Suprapubic skin (tissue), 4 donors: ENCODE data around the gene ANKRD11. TPM values are rescaled to one million over a fixed set of nuclear protein-coding genes. Genes with fewer than 3 reads are reported as not detected.

Experiments used
- DNase-seq, 2 donors: peaks; one replicate each; pipeline ENCODE4 v3.0.0-alpha.2; 2019; ENCODE audit warnings: low spot score in 2 of 2
- H3K27ac ChIP-seq: fragments of 200-600 bp; sonication (generic); one replicate; pipeline ENCODE4 v1.5.1; 2019
- H3K27me3 ChIP-seq: fragments of 200-600 bp; sonication (generic); one replicate; pipeline ENCODE4 v1.5.1; 2019
- H3K36me3 ChIP-seq: fragments of 200-600 bp; sonication (generic); one replicate; pipeline ENCODE4 v1.5.1; 2019
- H3K4me1 ChIP-seq: fragments of 200-600 bp; sonication (generic); one replicate; pipeline ENCODE4 v1.5.1; 2019
- H3K4me3 ChIP-seq: fragments of 200-600 bp; sonication (generic); one replicate; pipeline ENCODE4 v1.5.1; 2019; ENCODE audit warnings: mild to moderate bottlenecking
- H3K9me3 ChIP-seq: fragments of 200-600 bp; sonication (generic); one replicate; pipeline ENCODE4 v1.5.1; 2019
- EP300 ChIP-seq: sonication (generic); formaldehyde crosslinking; IDR thresholded peaks from one replicate; pipeline ENCODE4 v1.6.1; 2017; ENCODE audit warnings: antibody characterized with exemption
- POLR2A ChIP-seq, 2 donors: fragments of 450-650 bp; IDR thresholded peaks; one replicate each; pipeline ENCODE4 v1.6.1; 2017; ENCODE audit warnings: antibody characterized with exemption in 2 of 2, mild to moderate bottlenecking in 2 of 2, moderate library complexity in 2 of 2
- POLR2AphosphoS5 ChIP-seq, 3 donors: sonication (generic); formaldehyde crosslinking; IDR thresholded peaks; one replicate each; pipeline ENCODE4 v1.6.1; 2017; ENCODE audit warnings: antibody characterized with exemption in 3 of 3
- WGBS: methylation state at CpG from one replicate; pipeline ENCODE4 v1.1.5; 2018; 5-methylcytosine and 5-hydroxymethylcytosine counted together
- total RNA-seq, 4 donors: library from RNA; depleted of rRNA; stranded (reverse); fragments of >200 nt; gene quantifications; one replicate each; pipeline ENCODE4 v1.1.0, GENCODE V29; 2016
- TF ChIP-seq, protein P1 (sequence below), 2 donors: fragments of 200-600 bp in 1 of 2; fragments of 450-650 bp in 1 of 2; sonication (generic) in 1 of 2; IDR thresholded peaks; one replicate each; pipeline ENCODE4 v1.5.1; 2016 to 2019; ENCODE audit warnings: antibody characterized with exemption in 2 of 2, mild to moderate bottlenecking in 1 of 2, moderate library complexity in 1 of 2

ANKRD11 gene
- total RNA-seq, 4 donors from 2014 or later = 85.4 to 212 (median 127) TPM

DNA sequence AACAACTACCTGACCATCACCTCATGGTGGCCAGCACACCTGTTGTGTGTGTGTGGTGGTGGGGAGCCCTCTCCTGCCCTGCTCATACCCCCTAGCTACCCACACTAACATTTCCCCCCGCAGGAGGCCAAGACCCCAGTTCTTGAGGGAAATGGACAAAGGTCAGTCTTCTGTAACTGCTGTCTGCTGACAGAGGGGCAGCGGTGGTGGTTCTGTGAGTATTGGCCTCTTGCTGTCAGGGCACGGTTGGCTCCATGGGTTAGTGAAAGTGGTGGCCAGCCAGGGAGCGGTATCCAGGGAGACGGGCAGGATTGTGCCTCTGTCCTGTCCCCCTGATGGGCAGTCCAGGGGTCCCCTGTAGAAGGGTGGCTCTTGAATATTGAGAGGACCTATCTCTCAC, 246.7 kb downstream of the ANKRD11 start:
- Histone ChIP-seq H3K4me3 (no peak overlapping the region), H3K27ac (no peak overlapping the region), H3K9me3 (no peaks in the 10 kb centered on the region), H3K27me3 (no peaks in the 10 kb centered on the region), H3K4me1 (peaks cover 13% of the 10 kb centered on the region), H3K36me3 (no peaks in the 10 kb centered on the region)
- TF ChIP-seq POLR2AphosphoS5 (IDR thresholded peaks at IDR 0.05) = no peak
- TF ChIP-seq, protein P1, sequence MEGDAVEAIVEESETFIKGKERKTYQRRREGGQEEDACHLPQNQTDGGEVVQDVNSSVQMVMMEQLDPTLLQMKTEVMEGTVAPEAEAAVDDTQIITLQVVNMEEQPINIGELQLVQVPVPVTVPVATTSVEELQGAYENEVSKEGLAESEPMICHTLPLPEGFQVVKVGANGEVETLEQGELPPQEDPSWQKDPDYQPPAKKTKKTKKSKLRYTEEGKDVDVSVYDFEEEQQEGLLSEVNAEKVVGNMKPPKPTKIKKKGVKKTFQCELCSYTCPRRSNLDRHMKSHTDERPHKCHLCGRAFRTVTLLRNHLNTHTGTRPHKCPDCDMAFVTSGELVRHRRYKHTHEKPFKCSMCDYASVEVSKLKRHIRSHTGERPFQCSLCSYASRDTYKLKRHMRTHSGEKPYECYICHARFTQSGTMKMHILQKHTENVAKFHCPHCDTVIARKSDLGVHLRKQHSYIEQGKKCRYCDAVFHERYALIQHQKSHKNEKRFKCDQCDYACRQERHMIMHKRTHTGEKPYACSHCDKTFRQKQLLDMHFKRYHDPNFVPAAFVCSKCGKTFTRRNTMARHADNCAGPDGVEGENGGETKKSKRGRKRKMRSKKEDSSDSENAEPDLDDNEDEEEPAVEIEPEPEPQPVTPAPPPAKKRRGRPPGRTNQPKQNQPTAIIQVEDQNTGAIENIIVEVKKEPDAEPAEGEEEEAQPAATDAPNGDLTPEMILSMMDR (IDR thresholded peaks at IDR 0.05) = no peak
- TF ChIP-seq EP300 = no peak
- no peak for TF ChIP-seq POLR2A (IDR thresholded peaks at IDR 0.05)
- WGBS = 76% methylated on average over 5 of the region's 5 CpGs
- no peak for DNase-seq

DNA sequence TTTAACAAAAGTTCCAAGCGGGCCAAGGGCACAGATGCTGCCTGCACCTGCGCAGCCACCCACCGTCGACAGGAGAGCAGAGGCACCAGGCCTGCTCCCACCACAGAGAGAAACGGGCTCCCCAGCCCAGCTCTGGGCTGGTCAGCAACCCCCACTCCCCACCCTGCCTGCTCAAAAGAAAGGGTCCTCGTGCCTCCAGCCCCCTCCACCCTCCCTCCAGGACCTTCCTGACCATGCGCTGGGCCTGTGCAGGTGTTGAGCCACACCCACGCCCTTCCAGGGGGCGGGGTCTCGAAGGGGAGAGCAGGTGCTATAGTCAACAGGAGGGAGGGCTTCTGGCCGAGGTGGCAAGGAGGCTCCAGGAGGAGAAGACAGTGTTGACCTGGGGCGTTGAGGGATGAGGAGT, 247.6 kb downstream of the ANKRD11 start:
- H3K4me1 ChIP-seq = peaks cover 13% of the 10 kb centered on the region

DNA sequence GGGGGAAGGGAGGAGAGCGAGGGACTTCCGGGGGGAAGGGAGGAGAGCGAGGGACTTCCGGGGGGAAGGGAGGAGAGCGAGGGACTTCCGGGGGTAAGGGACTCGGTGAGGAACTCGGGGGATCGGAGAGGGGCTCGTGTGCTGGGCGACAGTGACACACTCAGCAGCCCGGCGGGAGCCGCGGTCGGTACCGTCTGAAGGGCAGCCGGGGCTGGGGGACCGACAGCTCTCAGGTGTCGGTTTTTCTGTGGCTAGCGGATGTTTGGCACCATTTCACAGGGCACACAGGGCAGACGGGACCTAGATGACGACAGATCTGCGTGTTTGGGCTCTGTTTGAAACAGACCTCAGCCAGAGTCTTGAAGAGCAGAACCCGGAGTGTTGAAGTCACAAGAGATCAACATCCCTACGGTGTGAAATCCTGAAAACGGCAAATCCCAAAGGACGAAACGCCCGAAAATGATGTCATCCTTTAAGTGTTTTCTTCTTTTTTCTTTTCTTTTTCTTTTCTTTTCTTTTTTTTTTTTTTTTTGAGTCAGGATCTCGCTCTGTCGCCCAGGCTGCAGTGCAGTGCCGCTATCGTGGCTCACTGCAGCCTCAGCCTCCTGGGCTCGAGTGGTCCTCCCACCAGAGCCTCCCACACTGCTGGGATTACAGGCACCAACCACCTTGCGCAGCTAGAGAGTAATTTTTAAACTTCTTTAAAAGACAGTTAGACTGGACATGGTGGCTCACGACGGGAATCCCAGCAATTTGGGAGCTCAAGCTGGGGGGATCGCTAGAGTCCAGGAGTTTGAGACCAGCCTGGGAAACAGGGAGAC, 249.0 kb downstream of the ANKRD11 start:
- H3K27ac ChIP-seq = peak overlapping the region; percentile 94

More for the DNA sequence above, 247.6 kb downstream of the ANKRD11 start:
- Histone ChIP-seq H3K27me3 (no peaks in the 10 kb centered on the region), H3K9me3 (no peaks in the 10 kb centered on the region), H3K4me3 (no peak overlapping the region), H3K27ac (no peak overlapping the region), H3K36me3 (no peaks in the 10 kb centered on the region)
- TF ChIP-seq POLR2A (IDR thresholded peaks at IDR 0.05) (no peak), EP300 (no peak), POLR2AphosphoS5 (IDR thresholded peaks at IDR 0.05) (no peak)
- TF ChIP-seq, protein P1 (IDR thresholded peaks at IDR 0.05) = no peak
- WGBS = 39% methylated on average over 10 of the region's 12 CpGs
- DNase-seq = no peak

GRCh38 chr16:89237733-89238132, 252.6 kb downstream of the ANKRD11 start:
- no peak overlapping the region for H3K4me3 ChIP-seq
- no peak overlapping the region for H3K27ac ChIP-seq
- TF ChIP-seq POLR2A (IDR thresholded peaks at IDR 0.05) (no peak), EP300 (no peak)
- H3K4me1 ChIP-seq = peaks cover 4% of the 10 kb centered on the region
- no peaks in the 10 kb centered on the region for H3K27me3 ChIP-seq
- peaks cover 15% of the 10 kb centered on the region for H3K36me3 ChIP-seq
- no peak for DNase-seq
- H3K9me3 ChIP-seq = no peaks in the 10 kb centered on the region
- WGBS = 81% methylated on average over 3 of the region's 3 CpGs

More for the DNA sequence above, 249.0 kb downstream of the ANKRD11 start:
- no peaks in the 10 kb centered on the region for H3K27me3 ChIP-seq
- H3K9me3 ChIP-seq = no peaks in the 10 kb centered on the region
- peak in 1 of 2 donors; percentile 79 for TF ChIP-seq POLR2A (IDR thresholded peaks at IDR 0.05)
- TF ChIP-seq, protein P1 (IDR thresholded peaks at IDR 0.05) = no peak
- TF ChIP-seq EP300 = no peak
- peak in 2 of 3 donors; percentile 46 to 78 for TF ChIP-seq POLR2AphosphoS5 (IDR thresholded peaks at IDR 0.05)
- 8% methylated on average over 37 of the region's 39 CpGs for WGBS
- H3K4me1 ChIP-seq = peaks cover 4% of the 10 kb centered on the region
- peak overlapping the region; percentile 66 for H3K4me3 ChIP-seq
- peak; percentile 87 to 89 for DNase-seq
- no peaks in the 10 kb centered on the region for H3K36me3 ChIP-seq

GRCh38 chr16:89233678-89234490, 256.5 kb downstream of the ANKRD11 start:
- TF ChIP-seq, protein P1 (IDR thresholded peaks at IDR 0.05) = no peak
- no peak for TF ChIP-seq POLR2AphosphoS5 (IDR thresholded peaks at IDR 0.05)
- no peak for TF ChIP-seq EP300
- H3K4me1 ChIP-seq = no peaks in the 10 kb centered on the region
- DNase-seq = no peak
- H3K27ac ChIP-seq = no peak overlapping the region
- WGBS = 95% methylated on average over 16 of the region's 16 CpGs
- no peaks in the 10 kb centered on the region for H3K27me3 ChIP-seq
- no peaks in the 10 kb centered on the region for H3K9me3 ChIP-seq
- H3K36me3 ChIP-seq = peaks cover 51% of the 10 kb centered on the region
- no peak overlapping the region for H3K4me3 ChIP-seq
